ENCODE results near the gene ATXN2.

The ATXN2 gene

GRCh38 chr12:111410431-111411184, 188.5 kb downstream of the ATXN2 start:
- DNase-seq (ENCODE audit: low read depth): no peak
- in situ Hi-C loops (cut with HindIII; ENCODE audit: low sequenced_read_pairs): no loop called here
- H3K4me3 ChIP-seq (ENCODE audit: low read depth, low read length): no peak overlapping the region
- TF ChIP-seq CTCF (IDR thresholded peaks at IDR 0.05; ENCODE audit: low read depth, low read length, missing control alignments): no peak

GRCh38 chr12:111409780-111410430, 189.2 kb downstream of the ATXN2 start:
- DNase-seq (ENCODE audit: low read depth): no peak
- TF ChIP-seq CTCF (IDR thresholded peaks at IDR 0.05; ENCODE audit: low read depth, low read length, missing control alignments): no peak
- H3K4me3 ChIP-seq (ENCODE audit: low read depth, low read length): peak overlapping the region; percentile 2
- in situ Hi-C loops (cut with HindIII; ENCODE audit: low sequenced_read_pairs): no loop called here

- DNase-seq (ENCODE audit: low read depth): no peak
- H3K4me3 ChIP-seq (ENCODE audit: low read depth, low read length): peak overlapping the region; percentile 2
- no peak for TF ChIP-seq CTCF (IDR thresholded peaks at IDR 0.05; ENCODE audit: low read depth, low read length, missing control alignments)
- in situ Hi-C loops (cut with HindIII; ENCODE audit: low sequenced_read_pairs): no loop called here
Measured at GRCh38 chr12:111409403-111409779, 189.7 kb downstream of the ATXN2 start.

GRCh38 chr12:111408686-111409402, 190.3 kb downstream of the ATXN2 start:
- no peak for DNase-seq (ENCODE audit: low read depth)
- no peak for TF ChIP-seq CTCF (IDR thresholded peaks at IDR 0.05; ENCODE audit: low read depth, low read length, missing control alignments)
- in situ Hi-C loops (cut with HindIII; ENCODE audit: low sequenced_read_pairs): no loop called here
- H3K4me3 ChIP-seq (ENCODE audit: low read depth, low read length): no peak overlapping the region

GRCh38 chr12:111408116-111408440, 191.0 kb downstream of the ATXN2 start:
- H3K4me3 ChIP-seq (ENCODE audit: low read depth, low read length): no peak overlapping the region
- in situ Hi-C loops (cut with HindIII; ENCODE audit: low sequenced_read_pairs): no loop called here
- DNase-seq (ENCODE audit: low read depth): no peak
- TF ChIP-seq CTCF (IDR thresholded peaks at IDR 0.05; ENCODE audit: low read depth, low read length, missing control alignments): no peak

- TF ChIP-seq CTCF (IDR thresholded peaks at IDR 0.05; ENCODE audit: low read depth, low read length, missing control alignments): no peak
- H3K4me3 ChIP-seq (ENCODE audit: low read depth, low read length): peak overlapping the region; percentile 89
- in situ Hi-C loops (cut with HindIII; ENCODE audit: low sequenced_read_pairs): no loop called here
- no peak for DNase-seq (ENCODE audit: low read depth)
Measured at GRCh38 chr12:111407377-111408115, 191.6 kb downstream of the ATXN2 start.
